ENCODE measurements around the gene IL19.

The IL19 gene

GRCh38 chr1:206734499-206735142 is 36.0 kb upstream of the IL19 start:
- peak overlapping the region; percentile 17; the same call in 1 of the 2 replicates for H3K9ac ChIP-seq (ENCODE audit: low read length)
- H3K9me3 ChIP-seq (ENCODE audit: insufficient read depth, low read length), result no peaks in the 10 kb centered on the region
- peak overlapping the region; percentile 27 for H3K27ac ChIP-seq (ENCODE audit: low read length)
- H3K36me3 ChIP-seq (replicated peaks; ENCODE audit: low read depth, low read length), result peaks cover 46% of the 10 kb centered on the region
- no peaks in the 10 kb centered on the region for H4K20me1 ChIP-seq (ENCODE audit: insufficient read depth, low read length)
- H3K4me2 ChIP-seq (ENCODE audit: low read length), result no peak overlapping the region
- TF ChIP-seq CTCF (IDR thresholded peaks at IDR 0.05; ENCODE audit: low read depth, low read length) (peak; percentile 94), EZH2phosphoT487 (IDR thresholded peaks at IDR 0.05; ENCODE audit: low read depth) (no peak)
- no peak overlapping the region for H3K4me3 ChIP-seq (ENCODE audit: low read length)
- H3K27me3 ChIP-seq (ENCODE audit: low read depth, low read length), result no peaks in the 10 kb centered on the region
- H3K4me1 ChIP-seq (ENCODE audit: low read length), result peaks cover 100% of the 10 kb centered on the region
- H3K79me2 ChIP-seq (ENCODE audit: low read length), result no peaks in the 10 kb centered on the region
- H2AFZ ChIP-seq (ENCODE audit: low read depth, low read length), result no peak overlapping the region

DNA sequence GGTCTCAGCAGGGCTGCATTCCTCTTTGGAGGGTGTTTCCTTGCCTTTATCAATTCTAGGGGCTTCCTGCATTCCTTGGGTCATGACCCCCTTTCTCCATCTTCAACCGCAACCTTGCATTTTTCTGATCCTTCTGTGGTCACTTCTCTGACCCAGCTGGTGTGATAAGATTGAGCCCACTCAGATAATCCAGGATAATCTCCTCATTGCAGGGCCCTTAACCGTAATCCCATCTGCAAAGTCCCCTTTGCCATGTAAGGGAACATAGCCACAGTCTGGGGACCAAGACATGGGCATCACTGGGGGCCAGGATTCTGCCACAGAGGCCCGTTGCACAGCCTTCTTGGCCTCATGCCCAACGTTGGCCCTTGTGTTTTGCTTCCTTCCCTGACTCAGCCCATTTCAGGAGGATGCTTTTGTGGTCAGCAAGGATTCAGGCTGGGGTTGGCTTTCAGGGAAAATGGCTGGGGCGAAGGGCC is 35.0 kb upstream of the IL19 start:
- Histone ChIP-seq H3K27me3 (ENCODE audit: low read depth, low read length) (no peaks in the 10 kb centered on the region), H3K36me3 (replicated peaks; ENCODE audit: low read depth, low read length) (peaks cover 38% of the 10 kb centered on the region), H3K4me3 (ENCODE audit: low read length) (no peak overlapping the region), H2AFZ (ENCODE audit: low read depth, low read length) (no peak overlapping the region), H4K20me1 (ENCODE audit: insufficient read depth, low read length) (no peaks in the 10 kb centered on the region), H3K79me2 (ENCODE audit: low read length) (no peaks in the 10 kb centered on the region), H3K9me3 (ENCODE audit: insufficient read depth, low read length) (no peaks in the 10 kb centered on the region), H3K9ac (ENCODE audit: low read length) (no peak overlapping the region), H3K4me1 (ENCODE audit: low read length) (peaks cover 100% of the 10 kb centered on the region), H3K27ac (ENCODE audit: low read length) (no peak overlapping the region), H3K4me2 (ENCODE audit: low read length) (no peak overlapping the region)
- TF ChIP-seq EZH2phosphoT487 (IDR thresholded peaks at IDR 0.05; ENCODE audit: low read depth) (no peak), CTCF (IDR thresholded peaks at IDR 0.05; ENCODE audit: low read depth, low read length) (no peak)

- no peaks in the 10 kb centered on the region for H3K79me2 ChIP-seq (ENCODE audit: low read length)
- no peaks in the 10 kb centered on the region for H3K27me3 ChIP-seq (ENCODE audit: low read depth, low read length)
- TF ChIP-seq CTCF (IDR thresholded peaks at IDR 0.05; ENCODE audit: low read depth, low read length) (no peak), EZH2phosphoT487 (IDR thresholded peaks at IDR 0.05; ENCODE audit: low read depth) (no peak)
- no peak overlapping the region for H2AFZ ChIP-seq (ENCODE audit: low read depth, low read length)
- H3K27ac ChIP-seq (ENCODE audit: low read length), result peak overlapping the region; percentile 95
- no peak overlapping the region for H3K4me3 ChIP-seq (ENCODE audit: low read length)
- H4K20me1 ChIP-seq (ENCODE audit: insufficient read depth, low read length), result no peaks in the 10 kb centered on the region
- H3K9me3 ChIP-seq (ENCODE audit: insufficient read depth, low read length), result no peaks in the 10 kb centered on the region
- peak overlapping the region; percentile 82; the same call in 1 of the 2 replicates for H3K9ac ChIP-seq (ENCODE audit: low read length)
- H3K4me2 ChIP-seq (ENCODE audit: low read length), result peak overlapping the region; percentile 57
- peaks cover 100% of the 10 kb centered on the region for H3K4me1 ChIP-seq (ENCODE audit: low read length)
- H3K36me3 ChIP-seq (replicated peaks; ENCODE audit: low read depth, low read length), result peaks cover 27% of the 10 kb centered on the region
Observed at GRCh38 chr1:206736878-206737728, 33.5 kb upstream of the IL19 start.

DNA sequence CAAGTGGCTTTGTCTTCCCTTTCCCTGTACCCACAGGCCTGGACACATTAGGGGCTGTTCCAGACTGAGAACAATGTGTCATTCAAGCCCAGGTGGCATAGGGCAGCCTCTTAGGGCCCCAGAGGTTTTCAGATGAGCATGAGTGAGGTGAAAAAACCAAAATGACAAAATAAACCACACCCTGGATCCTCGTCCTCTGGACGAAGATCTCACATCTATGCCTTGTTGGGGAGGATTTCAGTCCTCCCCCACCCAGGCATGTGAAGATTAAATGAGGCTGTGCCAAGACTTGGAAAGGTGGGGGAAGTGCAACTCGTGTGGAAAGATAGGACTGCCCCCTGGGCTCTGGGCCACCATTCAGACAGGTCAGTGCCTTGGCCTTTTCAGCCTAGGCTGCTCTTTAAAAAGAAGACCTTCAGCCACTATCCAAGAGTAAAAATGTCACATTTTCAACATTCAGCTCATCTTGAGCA is 32.8 kb upstream of the IL19 start:
- TF ChIP-seq CTCF (IDR thresholded peaks at IDR 0.05; ENCODE audit: low read depth, low read length), result no peak
- TF ChIP-seq EZH2phosphoT487 (IDR thresholded peaks at IDR 0.05; ENCODE audit: low read depth), result no peak

More for the DNA sequence above, 32.8 kb upstream of the IL19 start:
- H3K9ac ChIP-seq (ENCODE audit: low read length), result peak overlapping the region; percentile 82; the same call in 1 of the 2 replicates
- no peaks in the 10 kb centered on the region for H3K27me3 ChIP-seq (ENCODE audit: low read depth, low read length)
- H2AFZ ChIP-seq (ENCODE audit: low read depth, low read length), result no peak overlapping the region
- H3K36me3 ChIP-seq (replicated peaks; ENCODE audit: low read depth, low read length), result peaks cover 20% of the 10 kb centered on the region
- no peaks in the 10 kb centered on the region for H4K20me1 ChIP-seq (ENCODE audit: insufficient read depth, low read length)
- H3K4me2 ChIP-seq (ENCODE audit: low read length), result peak overlapping the region; percentile 57
- H3K4me3 ChIP-seq (ENCODE audit: low read length), result no peak overlapping the region
- H3K4me1 ChIP-seq (ENCODE audit: low read length), result peaks cover 100% of the 10 kb centered on the region
- H3K79me2 ChIP-seq (ENCODE audit: low read length), result no peaks in the 10 kb centered on the region
- H3K9me3 ChIP-seq (ENCODE audit: insufficient read depth, low read length), result no peaks in the 10 kb centered on the region
- peak overlapping the region; percentile 95 for H3K27ac ChIP-seq (ENCODE audit: low read length)
